ENCODE data around the gene NUMA1. TPM values are rescaled to one million over a fixed set of nuclear protein-coding genes. Genes with fewer than 3 reads are reported as not detected.
A peak's percentile ranks its signal among the peaks of the same experiment; 100 is the strongest.

NUMA1 gene
- total and polyA plus RNA-seq, 2 of the 8 experiments (the other 6 are each of a cell fraction or from before 2014, with no cell fraction given), result 101 to 107 TPM

DNA sequence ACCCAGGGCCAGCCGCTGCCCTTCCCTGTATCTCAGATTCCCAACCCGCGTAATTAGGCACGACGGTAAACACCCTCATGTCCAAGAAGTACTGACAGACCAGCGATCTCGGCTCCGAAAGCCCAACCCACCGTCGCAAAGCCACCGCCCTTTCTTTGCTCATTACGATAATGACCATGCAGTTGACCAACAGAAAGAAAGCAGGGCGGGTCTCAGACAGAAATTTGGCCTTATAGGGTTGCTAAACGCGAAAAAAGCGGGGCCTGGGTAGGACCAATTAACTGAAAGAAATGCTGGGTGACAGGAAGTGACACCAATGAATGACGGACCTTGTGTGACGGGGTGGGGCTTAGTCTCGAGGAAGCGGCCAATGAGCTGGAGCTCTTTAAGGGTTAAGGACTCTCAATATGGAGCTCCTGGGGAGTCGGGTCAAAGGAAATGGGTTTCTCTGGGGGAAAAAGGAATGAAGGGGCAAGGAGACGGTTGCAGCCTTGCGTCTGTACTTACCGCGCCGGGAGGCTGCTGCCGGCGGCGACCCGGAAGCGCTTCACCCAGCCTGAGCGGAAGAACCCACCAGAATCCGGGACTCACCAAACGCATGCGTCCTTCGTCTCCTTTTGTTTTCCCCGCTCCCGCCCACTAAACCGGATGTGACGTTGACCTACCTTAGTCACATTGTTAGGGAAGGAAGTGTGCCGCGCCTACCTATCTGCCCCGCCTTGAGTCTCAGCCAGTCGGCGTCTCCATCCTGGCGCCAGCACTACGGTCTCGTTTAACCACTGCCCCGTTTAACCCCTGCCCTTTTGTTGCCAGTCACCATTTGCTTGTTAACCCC, 32.0 kb upstream of the NUMA1 start, which contains the start of gene ANAPC15 (continued):
- TF ChIP-seq MAFK (IDR thresholded peaks at IDR 0.05; ENCODE audit: low read depth, low read length), result no peak
- no peak for TF ChIP-seq CBX5 (IDR thresholded peaks at IDR 0.05; ENCODE audit: low read depth, low read length)
- TF ChIP-seq KDM1A (IDR thresholded peaks at IDR 0.05; ENCODE audit: borderline replicate concordance, low read length), result no peak
- TF ChIP-seq POLR2A (IDR thresholded peaks at IDR 0.05; ENCODE audit: control extremely low read depth in 1 of 2, low read depth in 2 of 2, low read length in 2 of 2), result peak; percentile 97 to 100
- no peak for TF ChIP-seq CTBP2 (IDR thresholded peaks at IDR 0.05; ENCODE audit: borderline replicate concordance, insufficient read depth, insufficient read length, low read length)
- no peak for TF ChIP-seq KDM5A (IDR thresholded peaks at IDR 0.05; ENCODE audit: low read length)
- TF ChIP-seq, protein P1, sequence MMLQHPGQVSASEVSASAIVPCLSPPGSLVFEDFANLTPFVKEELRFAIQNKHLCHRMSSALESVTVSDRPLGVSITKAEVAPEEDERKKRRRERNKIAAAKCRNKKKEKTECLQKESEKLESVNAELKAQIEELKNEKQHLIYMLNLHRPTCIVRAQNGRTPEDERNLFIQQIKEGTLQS (IDR thresholded peaks at IDR 0.05; ENCODE audit: insufficient read depth, low read depth, low read length), result no peak
- no peak for TF ChIP-seq RNF2 (IDR thresholded peaks at IDR 0.05; ENCODE audit: borderline replicate concordance, low read depth, low read length, missing control alignments, poor library complexity, severe bottlenecking)
- TF ChIP-seq SRF (IDR thresholded peaks at IDR 0.05; ENCODE audit: low read depth, low read length), result peak; percentile 94
- peak; percentile 7; the same call in 1 of the 2 replicates for TF ChIP-seq YY1 (IDR thresholded peaks at IDR 0.05; ENCODE audit: low read depth, low read length)
- TF ChIP-seq BCL11A (IDR thresholded peaks at IDR 0.05; ENCODE audit: low read depth in 2 of 2, low read length in 2 of 2), result no peak
- peak; percentile 55 for TF ChIP-seq KDM4A (IDR thresholded peaks at IDR 0.05; ENCODE audit: low read depth, low read length, severe bottlenecking)
- no peak for TF ChIP-seq CHD1 (IDR thresholded peaks at IDR 0.05; ENCODE audit: low read depth, low read length)
- no peak for TF ChIP-seq HDAC2 (IDR thresholded peaks at IDR 0.05; ENCODE audit: borderline replicate concordance in 1 of 2, low read depth in 2 of 2, low read length in 2 of 2)
- no peak for TF ChIP-seq RXRA (IDR thresholded peaks at IDR 0.05; ENCODE audit: insufficient read depth, low read depth, low read length)
- 0 out of 2 replicates have a peak, but pooled peaks have one; percentile 38 for TF ChIP-seq GTF2F1 (IDR thresholded peaks at IDR 0.05; ENCODE audit: borderline replicate concordance, low read depth, low read length)
- TF ChIP-seq POU5F1 (IDR thresholded peaks at IDR 0.05; ENCODE audit: low read depth, low read length), result no peak
- TF ChIP-seq SAP30 (IDR thresholded peaks at IDR 0.05; ENCODE audit: insufficient read depth, insufficient replicate concordance, low read length), result peak; percentile 29
- TF ChIP-seq SP2 (IDR thresholded peaks at IDR 0.05; ENCODE audit: low read length), result peak; percentile 64
- peak; percentile 90 for TF ChIP-seq TBP (IDR thresholded peaks at IDR 0.05; ENCODE audit: low read depth, low read length)
- no peak for TF ChIP-seq RBBP5 (IDR thresholded peaks at IDR 0.05; ENCODE audit: borderline replicate concordance, low read depth, low read length)
- TF ChIP-seq SP1 (IDR thresholded peaks at IDR 0.05; ENCODE audit: low read depth, low read length), result peak; percentile 97
